Measurements from ENCODE around the gene TMEM213.

GRCh38 chr7:138887085-138887710, 89.4 kb downstream of the TMEM213 start:
- no peak for TF ChIP-seq CTCF (conservative IDR thresholded peaks at IDR 0.05; ENCODE audit: low read length)
- TF ChIP-seq EZH2phosphoT487 (IDR thresholded peaks at IDR 0.05; ENCODE audit: borderline replicate concordance) = no peak
